Measurements from ENCODE around the gene ETNPPL.

DNA sequence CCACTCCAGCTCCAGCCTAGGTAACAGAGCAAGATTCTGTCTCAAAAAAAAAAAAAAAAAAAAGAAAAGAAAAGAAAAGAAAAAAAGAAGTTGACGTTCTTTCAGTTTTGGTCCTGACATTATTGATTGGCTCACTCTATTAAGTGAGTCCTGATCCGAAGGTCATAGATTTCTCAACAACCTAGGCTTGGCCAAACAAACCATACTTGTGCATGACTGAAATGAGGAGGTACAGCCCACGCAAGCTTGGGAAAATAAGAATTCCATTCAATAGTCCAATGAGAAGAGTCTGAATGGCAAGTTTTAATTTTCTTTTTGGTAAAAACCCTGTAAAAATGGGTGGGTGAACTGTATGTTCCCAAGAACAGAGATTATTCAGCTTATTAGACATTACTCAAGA lies 3.2 kb upstream of the ETNPPL start:
- TF ChIP-seq, protein P1, sequence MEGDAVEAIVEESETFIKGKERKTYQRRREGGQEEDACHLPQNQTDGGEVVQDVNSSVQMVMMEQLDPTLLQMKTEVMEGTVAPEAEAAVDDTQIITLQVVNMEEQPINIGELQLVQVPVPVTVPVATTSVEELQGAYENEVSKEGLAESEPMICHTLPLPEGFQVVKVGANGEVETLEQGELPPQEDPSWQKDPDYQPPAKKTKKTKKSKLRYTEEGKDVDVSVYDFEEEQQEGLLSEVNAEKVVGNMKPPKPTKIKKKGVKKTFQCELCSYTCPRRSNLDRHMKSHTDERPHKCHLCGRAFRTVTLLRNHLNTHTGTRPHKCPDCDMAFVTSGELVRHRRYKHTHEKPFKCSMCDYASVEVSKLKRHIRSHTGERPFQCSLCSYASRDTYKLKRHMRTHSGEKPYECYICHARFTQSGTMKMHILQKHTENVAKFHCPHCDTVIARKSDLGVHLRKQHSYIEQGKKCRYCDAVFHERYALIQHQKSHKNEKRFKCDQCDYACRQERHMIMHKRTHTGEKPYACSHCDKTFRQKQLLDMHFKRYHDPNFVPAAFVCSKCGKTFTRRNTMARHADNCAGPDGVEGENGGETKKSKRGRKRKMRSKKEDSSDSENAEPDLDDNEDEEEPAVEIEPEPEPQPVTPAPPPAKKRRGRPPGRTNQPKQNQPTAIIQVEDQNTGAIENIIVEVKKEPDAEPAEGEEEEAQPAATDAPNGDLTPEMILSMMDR (IDR thresholded peaks at IDR 0.05 in 4 of 5, conservative IDR thresholded peaks at IDR 0.05 in 1 of 5): no peak
- no peak for TF ChIP-seq POLR2A (IDR thresholded peaks at IDR 0.05)
